ENCODE measurements around the gene HSD17B7. TPM values are rescaled to one million over a fixed set of nuclear protein-coding genes. Genes with fewer than 3 reads are reported as not detected.
"Not testable (repeated sequence)": the region's sequence is repeated elsewhere in the genome, so short reads cannot be mapped to it uniquely, and the experiment has no call there.

HSD17B7 gene, protein sequence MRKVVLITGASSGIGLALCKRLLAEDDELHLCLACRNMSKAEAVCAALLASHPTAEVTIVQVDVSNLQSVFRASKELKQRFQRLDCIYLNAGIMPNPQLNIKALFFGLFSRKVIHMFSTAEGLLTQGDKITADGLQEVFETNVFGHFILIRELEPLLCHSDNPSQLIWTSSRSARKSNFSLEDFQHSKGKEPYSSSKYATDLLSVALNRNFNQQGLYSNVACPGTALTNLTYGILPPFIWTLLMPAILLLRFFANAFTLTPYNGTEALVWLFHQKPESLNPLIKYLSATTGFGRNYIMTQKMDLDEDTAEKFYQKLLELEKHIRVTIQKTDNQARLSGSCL
- 15.8 TPM for polyA plus RNA-seq (2012; ENCODE audit: low read depth, missing spikeins)

DNA sequence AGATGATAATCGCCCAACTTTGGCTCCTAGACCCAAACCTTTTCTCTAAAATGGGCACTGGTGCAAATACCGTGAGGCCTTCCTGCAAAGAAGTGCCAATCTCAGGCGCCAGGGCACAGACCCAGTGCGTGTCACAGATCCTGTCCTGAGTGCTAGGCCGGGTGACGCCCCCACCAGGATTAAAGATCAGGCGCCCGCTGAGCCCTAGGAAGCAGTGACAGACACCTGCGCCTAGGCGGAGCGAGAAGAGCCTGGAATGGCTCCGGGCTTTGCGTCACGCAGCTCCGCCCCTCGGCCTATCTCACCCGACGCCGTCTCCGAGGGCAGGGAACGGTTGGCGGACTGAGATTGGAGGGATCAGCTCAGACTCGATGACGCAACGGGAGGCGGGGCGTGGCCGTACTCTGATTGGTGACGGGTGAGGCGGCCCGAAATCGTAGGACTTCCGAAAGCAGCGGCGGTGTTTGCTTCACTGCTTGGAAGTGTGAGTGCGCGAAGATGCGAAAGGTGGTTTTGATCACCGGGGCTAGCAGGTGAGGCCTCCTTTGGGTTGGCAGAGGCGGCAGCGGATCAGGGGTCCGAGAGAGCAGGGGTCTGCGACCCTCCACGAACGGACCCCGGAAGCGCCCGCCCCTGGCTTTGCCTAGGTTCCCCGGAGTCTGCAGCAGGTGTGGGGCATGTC is at the start of gene HSD17B7:
HSD17B7 (plus strand) TSS at position 400 of the 682 bp plus-strand sequence; CDS start at position 499, 99 bp downstream.
- DNase-seq (ENCODE audit: insufficient read length, low spot score): not testable (repeated sequence)
- peak; percentile 100 for FAIRE-seq
- TF ChIP-seq POLR2AphosphoS5 (IDR thresholded peaks at IDR 0.05; ENCODE audit: low read depth, low read length) (0 out of 2 replicates have a peak, but pooled peaks have one; percentile 44), POLR2A (IDR thresholded peaks at IDR 0.05; ENCODE audit: low read depth, low read length) (peak; percentile 54; the same call in 1 of the 2 replicates)

DNA sequence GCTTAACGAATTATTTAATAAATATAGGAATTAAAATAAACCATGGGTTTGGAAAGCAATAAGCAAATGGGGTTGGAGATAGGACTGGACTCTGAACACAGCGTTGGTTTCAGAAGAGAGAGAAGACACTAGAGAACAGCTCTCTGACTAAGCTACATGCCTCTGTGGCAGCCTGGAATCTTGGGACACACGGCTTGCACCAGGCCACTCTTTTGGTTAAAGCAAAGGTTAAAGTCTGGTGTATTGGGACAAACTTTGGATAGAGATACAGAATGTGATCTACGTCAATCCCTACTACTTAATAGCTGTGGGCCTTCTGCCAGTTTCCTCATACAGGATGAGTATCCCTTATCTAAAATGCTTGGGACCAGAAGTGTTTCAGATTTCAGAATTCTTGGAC is 49.7 kb upstream of the HSD17B7 start:
- DNase-seq (ENCODE audit: insufficient read length, low spot score) (no peak), FAIRE-seq (no peak)
- TF ChIP-seq POU2F2 (IDR thresholded peaks at IDR 0.05; ENCODE audit: low read depth, low read length) (no peak), TAF1 (IDR thresholded peaks at IDR 0.05; ENCODE audit: low read depth, low read length) (no peak), POLR2A (IDR thresholded peaks at IDR 0.05; ENCODE audit: low read depth, low read length) (no peak), SPI1 (IDR thresholded peaks at IDR 0.05; ENCODE audit: low read depth, low read length) (no peak), PAX5 (IDR thresholded peaks at IDR 0.05; ENCODE audit: insufficient read depth, low read length, severe bottlenecking) (no peak), POLR2AphosphoS5 (IDR thresholded peaks at IDR 0.05; ENCODE audit: low read depth, low read length) (no peak)

DNA sequence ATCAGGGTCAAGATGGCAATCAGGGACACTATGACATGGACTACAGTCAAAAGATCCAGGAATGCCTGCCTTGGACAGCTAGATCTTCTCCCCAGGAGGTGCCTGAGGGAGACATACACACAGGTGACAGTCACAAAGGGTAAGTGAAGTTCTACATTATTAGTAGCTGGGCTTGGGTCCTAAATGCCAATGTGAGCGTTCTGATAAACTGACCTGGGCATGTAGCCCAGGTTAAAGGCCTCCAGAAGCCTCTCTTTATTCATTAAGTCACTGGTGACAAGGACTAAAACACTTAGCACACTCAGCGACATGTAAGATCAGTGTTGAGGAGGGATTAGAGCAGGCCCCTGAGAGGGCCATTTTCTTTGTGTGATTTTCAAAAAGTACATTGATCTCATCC is 48.9 kb upstream of the HSD17B7 start:
- no peak for TF ChIP-seq POLR2A (IDR thresholded peaks at IDR 0.05; ENCODE audit: low read depth, low read length)
- TF ChIP-seq TAF1 (IDR thresholded peaks at IDR 0.05; ENCODE audit: low read depth, low read length): no peak
- TF ChIP-seq PAX5 (IDR thresholded peaks at IDR 0.05; ENCODE audit: insufficient read depth, low read length, severe bottlenecking): no peak
- no peak for TF ChIP-seq POU2F2 (IDR thresholded peaks at IDR 0.05; ENCODE audit: low read depth, low read length)
- TF ChIP-seq SPI1 (IDR thresholded peaks at IDR 0.05; ENCODE audit: low read depth, low read length): no peak
- no peak for TF ChIP-seq POLR2AphosphoS5 (IDR thresholded peaks at IDR 0.05; ENCODE audit: low read depth, low read length)
- FAIRE-seq (no peak), DNase-seq (ENCODE audit: insufficient read length, low spot score) (no peak)

DNA sequence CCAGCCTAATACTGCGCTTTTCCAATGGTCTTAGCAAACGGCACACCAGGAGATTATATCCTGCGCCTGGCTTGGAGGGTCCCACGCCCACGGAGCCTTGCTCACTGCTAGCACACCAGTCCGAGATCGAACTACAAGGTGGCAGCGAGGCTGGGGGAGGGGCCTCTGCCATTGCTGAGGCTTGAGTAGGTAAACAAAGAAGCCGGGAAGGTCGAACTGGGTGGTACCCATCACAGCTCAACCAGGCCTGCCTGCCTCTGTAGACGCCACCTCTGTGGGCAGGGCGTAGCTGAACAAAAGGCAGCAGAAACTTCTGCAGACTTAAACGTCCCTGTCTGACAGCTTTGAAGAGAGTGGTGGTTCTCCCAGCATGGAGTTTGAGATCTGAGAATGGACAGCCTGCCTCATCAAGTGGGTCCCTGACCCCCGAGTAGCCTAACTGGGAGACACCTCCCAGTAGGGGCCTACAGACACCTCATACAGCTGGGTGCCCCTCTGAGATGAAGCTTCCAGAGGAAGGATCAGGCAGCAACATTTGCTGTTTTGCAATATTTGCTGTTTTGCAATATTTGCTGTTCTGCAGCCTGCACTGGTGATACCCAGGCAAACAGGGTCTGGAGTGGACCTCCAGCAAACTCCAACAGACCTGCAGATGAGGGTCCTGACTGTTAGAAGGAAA is 44.1 kb upstream of the HSD17B7 start:
- not testable (repeated sequence) for FAIRE-seq; DNase-seq (ENCODE audit: insufficient read length, low spot score)

DNA sequence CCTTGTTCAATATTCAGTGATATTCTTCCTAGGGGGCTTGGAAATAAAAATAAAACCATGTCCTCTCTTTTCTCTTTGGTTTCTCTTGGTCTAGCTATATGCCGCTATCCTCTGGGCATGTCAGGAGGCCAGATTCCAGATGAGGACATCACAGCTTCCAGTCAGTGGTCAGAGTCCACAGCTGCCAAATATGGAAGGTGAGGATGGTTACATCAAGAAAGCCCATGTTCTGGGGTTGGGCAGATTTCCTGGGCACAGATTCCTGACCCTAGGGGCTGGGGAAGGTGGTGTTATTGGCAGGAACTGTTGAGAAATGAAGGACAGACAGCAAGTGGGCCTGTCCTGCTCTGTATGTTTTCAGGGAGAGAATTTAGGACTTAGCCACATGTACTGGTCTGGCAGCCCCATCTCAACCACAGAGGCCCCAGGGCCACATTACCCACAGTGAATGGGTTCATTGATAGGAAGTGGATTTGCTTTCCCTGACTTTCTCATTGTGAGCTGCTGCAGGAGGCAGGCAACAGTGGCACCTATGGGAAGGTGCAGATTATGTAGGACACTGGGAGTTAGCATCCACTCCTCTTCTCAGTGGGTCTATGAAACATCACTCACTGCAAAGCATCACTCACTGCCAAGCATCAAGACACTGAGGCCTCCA is 37.4 kb upstream of the HSD17B7 start:
- TF ChIP-seq POU2F2 (IDR thresholded peaks at IDR 0.05; ENCODE audit: low read depth, low read length): no peak
- TF ChIP-seq POLR2AphosphoS5 (IDR thresholded peaks at IDR 0.05; ENCODE audit: low read depth, low read length): no peak
- TF ChIP-seq POLR2A (IDR thresholded peaks at IDR 0.05; ENCODE audit: low read depth, low read length): no peak
- no peak for TF ChIP-seq SPI1 (IDR thresholded peaks at IDR 0.05; ENCODE audit: low read depth, low read length)
- no peak for TF ChIP-seq TAF1 (IDR thresholded peaks at IDR 0.05; ENCODE audit: low read depth, low read length)
- TF ChIP-seq PAX5 (IDR thresholded peaks at IDR 0.05; ENCODE audit: insufficient read depth, low read length, severe bottlenecking): no peak
- no peak for FAIRE-seq
- DNase-seq (ENCODE audit: insufficient read length, low spot score): no peak

DNA sequence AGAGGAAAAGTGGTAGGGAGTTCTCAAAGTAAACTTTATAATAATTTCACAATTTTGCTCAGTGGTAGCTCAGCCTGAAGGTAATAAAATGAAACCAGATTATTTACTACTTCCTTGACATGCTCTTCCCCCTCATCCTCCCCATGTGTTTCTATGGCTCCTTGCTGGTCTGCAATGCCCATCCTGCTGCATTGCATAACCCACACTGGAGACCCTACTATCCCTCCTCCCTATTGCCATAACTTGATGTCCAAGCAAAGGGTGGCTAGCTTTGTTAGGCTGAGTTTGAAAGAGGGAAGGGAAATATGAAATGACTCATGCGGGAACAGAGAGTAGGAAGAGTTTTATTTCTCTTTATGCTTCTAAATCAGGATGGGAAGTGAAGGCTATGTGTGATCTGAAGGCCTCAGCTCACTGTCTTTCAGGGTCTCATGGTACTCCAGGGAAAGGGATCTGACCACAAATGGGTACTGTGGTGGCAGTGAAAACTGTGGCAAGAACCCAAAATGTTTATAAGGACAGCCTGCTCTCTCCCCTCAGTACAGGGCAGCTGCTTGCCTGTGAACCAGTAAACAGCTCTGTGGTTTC is 36.4 kb upstream of the HSD17B7 start:
- DNase-seq (ENCODE audit: insufficient read length, low spot score) (no peak), FAIRE-seq (no peak)
- no peak for TF ChIP-seq TAF1 (IDR thresholded peaks at IDR 0.05; ENCODE audit: low read depth, low read length)
- TF ChIP-seq POLR2A (IDR thresholded peaks at IDR 0.05; ENCODE audit: low read depth, low read length): no peak
- TF ChIP-seq SPI1 (IDR thresholded peaks at IDR 0.05; ENCODE audit: low read depth, low read length): no peak
- no peak for TF ChIP-seq POU2F2 (IDR thresholded peaks at IDR 0.05; ENCODE audit: low read depth, low read length)
- no peak for TF ChIP-seq PAX5 (IDR thresholded peaks at IDR 0.05; ENCODE audit: insufficient read depth, low read length, severe bottlenecking)
- no peak for TF ChIP-seq POLR2AphosphoS5 (IDR thresholded peaks at IDR 0.05; ENCODE audit: low read depth, low read length)

DNA sequence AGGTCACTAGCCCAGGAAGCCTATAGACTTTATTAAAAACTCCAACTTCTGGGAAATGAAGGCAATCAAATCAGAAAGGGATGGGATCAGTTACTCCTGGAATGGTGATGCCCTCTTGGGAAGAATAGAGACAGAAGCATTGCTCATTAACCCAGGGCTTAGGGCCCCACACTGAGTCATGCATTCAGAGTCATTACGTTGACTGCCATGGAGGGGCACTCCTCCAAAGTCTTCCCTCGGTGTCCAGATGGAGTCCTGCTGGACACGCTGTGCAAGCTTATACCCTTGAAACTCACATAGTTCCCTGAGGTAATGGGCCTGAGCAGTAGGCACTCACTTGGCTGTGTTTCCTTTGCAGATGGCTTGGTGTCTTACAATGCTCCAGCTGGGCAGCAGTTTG is 35.2 kb upstream of the HSD17B7 start:
- no peak for FAIRE-seq
- TF ChIP-seq POU2F2 (IDR thresholded peaks at IDR 0.05; ENCODE audit: low read depth, low read length): no peak
- TF ChIP-seq POLR2A (IDR thresholded peaks at IDR 0.05; ENCODE audit: low read depth, low read length): no peak
- no peak for TF ChIP-seq TAF1 (IDR thresholded peaks at IDR 0.05; ENCODE audit: low read depth, low read length)
- no peak for TF ChIP-seq SPI1 (IDR thresholded peaks at IDR 0.05; ENCODE audit: low read depth, low read length)
- no peak for TF ChIP-seq PAX5 (IDR thresholded peaks at IDR 0.05; ENCODE audit: insufficient read depth, low read length, severe bottlenecking)
- no peak for TF ChIP-seq POLR2AphosphoS5 (IDR thresholded peaks at IDR 0.05; ENCODE audit: low read depth, low read length)
- no peak for DNase-seq (ENCODE audit: insufficient read length, low spot score)

DNA sequence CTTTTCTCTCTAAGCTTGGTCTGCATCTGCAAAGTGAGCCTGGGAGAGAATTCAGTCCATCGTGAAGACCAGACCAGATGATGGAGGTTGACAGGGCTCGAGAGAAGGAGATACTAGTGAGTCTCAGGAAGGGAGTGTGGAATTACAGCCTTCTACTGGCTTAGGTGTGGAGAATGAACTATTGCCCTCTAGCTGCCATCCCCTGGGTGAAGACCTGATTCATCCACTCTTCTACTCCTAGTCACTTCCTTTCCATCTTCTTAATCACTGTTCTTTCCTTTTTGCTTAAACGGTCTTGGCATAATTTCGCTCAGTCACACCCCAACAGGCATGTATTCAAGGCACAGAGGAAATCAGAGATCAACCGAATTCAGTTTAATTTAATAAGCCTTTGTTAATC is 34.0 kb upstream of the HSD17B7 start:
- no peak for TF ChIP-seq TAF1 (IDR thresholded peaks at IDR 0.05; ENCODE audit: low read depth, low read length)
- TF ChIP-seq PAX5 (IDR thresholded peaks at IDR 0.05; ENCODE audit: insufficient read depth, low read length, severe bottlenecking): no peak
- TF ChIP-seq SPI1 (IDR thresholded peaks at IDR 0.05; ENCODE audit: low read depth, low read length): no peak
- no peak for TF ChIP-seq POLR2A (IDR thresholded peaks at IDR 0.05; ENCODE audit: low read depth, low read length)
- TF ChIP-seq POU2F2 (IDR thresholded peaks at IDR 0.05; ENCODE audit: low read depth, low read length): no peak
- TF ChIP-seq POLR2AphosphoS5 (IDR thresholded peaks at IDR 0.05; ENCODE audit: low read depth, low read length): no peak

DNA sequence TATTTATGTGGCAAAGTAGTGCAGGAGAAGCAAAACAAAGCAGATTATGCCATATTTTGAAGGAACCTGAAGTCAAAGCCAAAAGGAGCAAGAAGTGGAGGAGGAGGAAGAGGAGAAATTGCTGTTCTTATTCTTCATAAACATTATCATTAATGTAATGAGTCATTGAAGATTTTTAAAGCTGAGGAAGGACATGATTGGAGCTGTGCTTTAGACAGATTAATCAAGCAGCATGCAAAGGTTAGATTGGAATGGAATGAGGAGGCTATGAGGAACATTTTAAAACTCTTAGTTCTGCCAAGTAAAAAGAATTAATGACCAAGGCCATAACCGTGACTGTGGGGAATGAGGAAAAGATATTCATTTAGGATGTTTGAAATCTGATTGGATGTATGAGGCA is 33.0 kb upstream of the HSD17B7 start:
- DNase-seq (ENCODE audit: insufficient read length, low spot score) (no peak), FAIRE-seq (no peak)
- TF ChIP-seq POU2F2 (IDR thresholded peaks at IDR 0.05; ENCODE audit: low read depth, low read length) (no peak), POLR2A (IDR thresholded peaks at IDR 0.05; ENCODE audit: low read depth, low read length) (no peak), POLR2AphosphoS5 (IDR thresholded peaks at IDR 0.05; ENCODE audit: low read depth, low read length) (no peak), TAF1 (IDR thresholded peaks at IDR 0.05; ENCODE audit: low read depth, low read length) (no peak), SPI1 (IDR thresholded peaks at IDR 0.05; ENCODE audit: low read depth, low read length) (no peak), PAX5 (IDR thresholded peaks at IDR 0.05; ENCODE audit: insufficient read depth, low read length, severe bottlenecking) (no peak)

More for the DNA sequence above, 34.0 kb upstream of the HSD17B7 start:
- DNase-seq (ENCODE audit: insufficient read length, low spot score) (no peak), FAIRE-seq (no peak)

Data from GM12891 (cell line).